HepG2 (cell line): ENCODE measurements around the gene BRIP1. TPM values are rescaled to one million over a fixed set of nuclear protein-coding genes. Genes with fewer than 3 reads are reported as not detected.

Experiments used
- ATAC-seq: fragments of 200-7000 bp; cut with Tn5 transposase; 3 replicates; pipeline ENCODE4 v1.9.1; 2020; ENCODE audit warnings: mild to moderate bottlenecking, moderate library complexity
- BruUV-seq: library from RNA; stranded (reverse); fragments of 400-500 nt; replicated peaks from 2 replicates; lab custom pipeline; 2021; lab: Mats Ljungman, UMichigan
- CTCF ChIA-PET: fragments of 300-600 bp; formaldehyde crosslinking; extraction: SDS; loops from one replicate; lab custom pipeline; 2021; ENCODE audit warnings: low total read pairs, inconsistent platforms, low intra/inter-chr PET ratio; lab: Yijun Ruan, JAX
- POLR2A ChIA-PET: fragments of 350-600 bp; sonication (Branson Sonifier 250); formaldehyde crosslinking; loops from one replicate; lab custom pipeline; 2020; ENCODE audit warnings: antibody characterized with exemption, inconsistent platforms; lab: Yijun Ruan, JAX
- DNase-seq: peaks from one replicate; pipeline ENCODE4 v3.0.0-alpha.2; 2015; ENCODE audit warnings: low spot score
- FAIRE-seq: peaks from 3 replicates; lab custom pipeline; 2011; peaks lifted over from hg19 to GRCh38; lab: Jason Lieb, UNC
- H2AFZ ChIP-seq: one replicate; pipeline ENCODE4 v1.6.1; 2011; ENCODE audit warnings: low read length, inconsistent platforms
- H3K27ac ChIP-seq: fragments of 300-600 bp; 3 replicates; pipeline ENCODE4 v1.8.0; 2011; ENCODE audit warnings: mixed run types, mild to moderate bottlenecking, mixed read lengths, low read length, inconsistent platforms; ENCODE audit not compliant: insufficient read depth; ENCODE audit errors: extremely low read length
- H3K27me3 ChIP-seq, 2 experiments: fragments of 200-600 bp in 1 of 2; 2 replicates in 1 of 2; 3 replicates in 1 of 2; pipeline versions ENCODE4 v1.6.0 to v1.8.0; 2011; ENCODE audit warnings: low read length in 2 of 2, mild to moderate bottlenecking in 2 of 2, moderate library complexity in 2 of 2, inconsistent platforms in 1 of 2; ENCODE audit not compliant: insufficient read depth in 2 of 2, control insufficient read depth in 1 of 2
- H3K36me3 ChIP-seq, 2 experiments: fragments of 200-600 bp in 1 of 2; replicated peaks in 1 of 2; 2 replicates in 1 of 2; 3 replicates in 1 of 2; pipeline versions ENCODE4 v1.5.1 to v1.8.0; 2011; ENCODE audit warnings: low read length in 2 of 2, inconsistent platforms in 1 of 2; ENCODE audit not compliant: insufficient read depth in 2 of 2, control insufficient read depth in 1 of 2
- H3K4me1 ChIP-seq: 2 replicates; pipeline ENCODE4 v1.5.1; 2012; ENCODE audit warnings: low read length, inconsistent platforms; ENCODE audit not compliant: insufficient read depth
- H3K4me2 ChIP-seq: 2 replicates; pipeline ENCODE4 v1.6.0; 2011; ENCODE audit warnings: low read depth, low read length, inconsistent platforms
- H3K4me3 ChIP-seq, 3 experiments: fragments of 200-600 bp in 1 of 3; sonication (generic), shearing (Covaris generic) in 1 of 3; replicated peaks in 1 of 3; 2 replicates each; pipeline ENCODE4 v1.5.1; 2011 to 2016; ENCODE audit warnings: low read length in 3 of 3, inconsistent platforms in 2 of 3, low read depth in 2 of 3, mild to moderate bottlenecking in 2 of 3, control low read depth in 1 of 3, mixed read lengths in 1 of 3; ENCODE audit not compliant: insufficient read depth in 1 of 3
- H3K79me2 ChIP-seq: one replicate; pipeline ENCODE4 v1.6.1; 2011; ENCODE audit warnings: low read length, inconsistent platforms; ENCODE audit not compliant: insufficient read depth
- H3K9ac ChIP-seq: 2 replicates; pipeline ENCODE4 v1.6.0; 2011; ENCODE audit warnings: mild to moderate bottlenecking, low read depth, low read length, inconsistent platforms; ENCODE audit not compliant: insufficient read depth
- H3K9me3 ChIP-seq: 2 replicates; pipeline ENCODE4 v1.5.1; 2012; ENCODE audit warnings: mild to moderate bottlenecking, low read length
- H4K20me1 ChIP-seq: 2 replicates; pipeline ENCODE4 v1.6.0; 2011; ENCODE audit warnings: inconsistent platforms, mild to moderate bottlenecking, low read length, moderate library complexity; ENCODE audit not compliant: insufficient read depth
- ATF7 ChIP-seq, 2 experiments: fragments of 450-650 bp in 1 of 2; sonication (generic) in 1 of 2; formaldehyde crosslinking in 1 of 2; IDR thresholded peaks; 2 replicates each; pipeline versions ENCODE4 v1.4.0 to v1.6.1; 2016 to 2020; ENCODE audit warnings: antibody characterized with exemption in 1 of 2, mild to moderate bottlenecking in 1 of 2, missing genetic modification reagents in 1 of 2
- ESRRA ChIP-seq: sonication (generic); formaldehyde crosslinking; IDR thresholded peaks from 2 replicates; pipeline ENCODE4 v1.5.1; 2020; ENCODE audit warnings: mild to moderate bottlenecking, low read depth, missing genetic modification reagents
- HNRNPL ChIP-seq: fragments of 200-400 bp; formaldehyde crosslinking; IDR thresholded peaks from 2 replicates; pipeline ENCODE4 v1.6.1; 2017; ENCODE audit warnings: mild to moderate bottlenecking, low read depth, low read length
- NFRKB ChIP-seq: fragments of 450-650 bp; IDR thresholded peaks from 2 replicates; pipeline ENCODE4 v1.6.1; 2017
- WGBS: methylation state at CpG from one replicate; pipeline ENCODE4 v1.1.6; 2017; ENCODE audit warnings: low lambda C conversion rate; 5-methylcytosine and 5-hydroxymethylcytosine counted together
- in situ Hi-C: cut with HindIII; loops from 2 replicates; pipeline ENCODE4 v1.10.0; 2017; ENCODE audit warnings: low pct_unique_long_range_greater_than_20kb; ENCODE audit not compliant: extremely low pct_ligation_motif_present
- intact Hi-C: fragments of 100-400 bp; cut with micrococcal nuclease; formaldehyde crosslinking; loops from one replicate; pipeline ENCODE4 v1.10.0; 2022; ENCODE audit not compliant: unreplicated experiment
- polyA plus RNA-seq, 8 experiments: library from polyadenylated mRNA; depleted of rRNA in 3 of 8; stranded (reverse) in 7 of 8; unstranded in 1 of 8; fragments of >200 nt; fragmentation: Illumina TruSeq in 4 of 8; extraction: Trizol in 4 of 8; gene quantifications; 2 replicates each; pipeline versions ENCODE4 v1.2.1 to v1.2.3, GENCODE V29; 2011 to 2016; ENCODE audit warnings: low read depth in 4 of 8, missing spikeins in 1 of 8, mixed read lengths in 1 of 8; ENCODE audit not compliant: insufficient read depth in 1 of 8
- total RNA-seq, 5 experiments: library from RNA; depleted of rRNA; stranded (reverse); fragments of >200 nt; fragmentation: Illumina TruSeq; extraction: Trizol; gene quantifications; 2 replicates each; pipeline ENCODE4 v1.2.3, GENCODE V29; 2016; ENCODE audit warnings: low read depth in 1 of 5
- TF ChIP-seq, protein P1 (sequence below): sonication (generic); formaldehyde crosslinking; IDR thresholded peaks from 2 replicates; pipeline ENCODE4 v1.8.1; 2023; ENCODE audit warnings: mild to moderate bottlenecking, moderate library complexity, missing genetic modification reagents
- TF ChIP-seq, protein P2 (sequence below): sonication (generic); formaldehyde crosslinking; IDR thresholded peaks from 2 replicates; pipeline ENCODE4 v1.4.0; 2020; ENCODE audit warnings: missing genetic modification reagents, borderline replicate concordance

BRIP1 gene
- total and polyA plus RNA-seq, 2 of the 13 experiments (the other 11 are each of a cell fraction or from before 2014, with no cell fraction given): 3.8 to 27.7 TPM

DNA sequence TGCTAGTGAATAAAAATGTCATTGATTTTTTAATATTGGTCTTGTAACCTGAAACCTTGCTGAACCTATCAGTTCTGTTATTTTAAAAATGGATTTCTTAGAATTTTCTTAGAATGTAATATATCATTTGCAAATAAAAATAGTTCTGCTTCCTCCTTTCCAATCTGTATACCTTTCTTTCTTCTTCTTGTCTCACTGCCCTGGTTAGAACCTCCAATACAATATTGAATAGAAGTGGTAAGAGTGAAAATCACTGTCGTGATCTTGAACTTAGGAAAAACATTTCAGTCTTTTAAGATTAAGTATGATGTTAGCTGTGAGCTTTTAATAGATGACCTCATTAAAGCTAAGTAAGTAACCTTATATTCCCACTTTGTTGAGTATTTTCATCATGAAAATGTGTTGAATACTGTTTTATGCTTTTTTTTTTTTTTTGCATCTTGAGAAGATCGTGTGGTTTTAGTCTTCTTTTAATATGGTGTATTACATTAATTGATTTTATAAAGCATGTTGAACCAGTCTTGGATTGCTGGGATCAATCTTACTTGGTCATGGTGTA, 167.5 kb downstream of the BRIP1 start:
- no TSS peak for BruUV-seq
- 96% methylated on average over 2 of the region's 2 CpGs for WGBS
- Histone ChIP-seq H3K9ac (no peak overlapping the region), H3K4me1 (no peaks in the 10 kb centered on the region), H3K9me3 (peaks cover 14% of the 10 kb centered on the region), H3K36me3 (peaks cover 1 to 12% of the 10 kb centered on the region in 2 experiments; a peak in 2 of 5 replicates), H3K79me2 (no peaks in the 10 kb centered on the region), H3K4me3 (no peak overlapping the region), H3K4me2 (no peak overlapping the region)
- POLR2A ChIA-PET: no interaction called here
- FAIRE-seq (no peak), DNase-seq (no peak), ATAC-seq (no peak)
- CTCF ChIA-PET: no interaction called here
- in situ Hi-C loops: no loop called here
- intact Hi-C loops: loop anchor here (10.0 kb wide), 1 partner anchor 201 kb away; no protein-coding TSS in a partner anchor
- TF ChIP-seq ATF7 (IDR thresholded peaks at IDR 0.05): peak; percentile 76
- no peak for TF ChIP-seq ATF7 (CRISPR knock-in tag; IDR thresholded peaks at IDR 0.05)
- TF ChIP-seq ESRRA: no peak
- TF ChIP-seq, all 625 proteins: peak for 1
- Histone ChIP-seq H3K27ac (no peak overlapping the region), H3K27me3 (no peaks in the 10 kb centered on the region), H4K20me1 (no peaks in the 10 kb centered on the region), H2AFZ (no peak overlapping the region)

DNA sequence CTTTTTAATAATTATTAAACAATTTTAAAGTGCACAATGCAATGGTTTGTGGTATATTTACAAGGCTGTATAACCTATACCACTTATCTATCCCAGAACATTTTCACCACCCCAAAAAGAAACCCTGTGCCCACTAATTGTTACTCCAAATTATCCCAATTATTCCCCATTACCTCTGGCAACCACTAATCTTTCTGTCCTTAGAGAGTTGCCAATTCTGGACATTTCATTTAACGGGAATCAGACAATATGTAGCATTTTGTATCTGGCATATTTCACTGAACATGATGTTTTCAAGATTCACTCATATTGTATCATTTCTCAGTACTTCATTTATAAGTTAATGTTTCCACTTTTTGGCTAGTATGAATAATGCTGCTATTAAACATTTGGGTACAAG, 169.2 kb downstream of the BRIP1 start:
- H3K9me3 ChIP-seq: no peaks in the 10 kb centered on the region
- no peaks in the 10 kb centered on the region for H3K79me2 ChIP-seq
- CTCF ChIA-PET: no interaction called here
- intact Hi-C loops (loop anchor here (10.0 kb wide), 1 partner anchor 199 kb away; no protein-coding TSS in a partner anchor), in situ Hi-C loops (no loop called here)
- peaks cover 1 to 21% of the 10 kb centered on the region in 2 experiments; a peak in 2 of 5 replicates for H3K36me3 ChIP-seq
- no peak for FAIRE-seq
- H3K4me3 ChIP-seq: no peak overlapping the region
- TF ChIP-seq HNRNPL (no peak), NFRKB (no peak)
- TF ChIP-seq, protein P1, sequence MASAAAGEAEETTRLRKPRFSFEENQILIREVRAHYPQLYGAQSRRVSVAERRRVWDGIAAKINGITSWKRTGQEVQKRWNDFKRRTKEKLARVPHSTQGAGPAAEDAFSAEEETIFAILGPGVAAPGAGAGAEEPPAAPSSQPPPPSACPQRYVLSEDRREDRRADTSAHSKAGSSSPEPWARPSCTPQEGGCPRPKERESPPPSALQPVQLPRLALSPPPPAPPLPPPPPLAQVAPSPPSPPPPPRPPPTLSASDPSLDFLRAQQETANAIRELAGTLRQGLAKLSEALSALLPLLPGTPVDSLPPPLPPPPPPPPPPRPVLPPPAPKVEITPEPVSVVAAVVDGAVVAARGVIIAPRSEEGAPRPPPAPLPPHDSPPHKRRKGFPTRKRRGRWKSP (CRISPR knock-in tag): no peak
- TF ChIP-seq, protein P2, sequence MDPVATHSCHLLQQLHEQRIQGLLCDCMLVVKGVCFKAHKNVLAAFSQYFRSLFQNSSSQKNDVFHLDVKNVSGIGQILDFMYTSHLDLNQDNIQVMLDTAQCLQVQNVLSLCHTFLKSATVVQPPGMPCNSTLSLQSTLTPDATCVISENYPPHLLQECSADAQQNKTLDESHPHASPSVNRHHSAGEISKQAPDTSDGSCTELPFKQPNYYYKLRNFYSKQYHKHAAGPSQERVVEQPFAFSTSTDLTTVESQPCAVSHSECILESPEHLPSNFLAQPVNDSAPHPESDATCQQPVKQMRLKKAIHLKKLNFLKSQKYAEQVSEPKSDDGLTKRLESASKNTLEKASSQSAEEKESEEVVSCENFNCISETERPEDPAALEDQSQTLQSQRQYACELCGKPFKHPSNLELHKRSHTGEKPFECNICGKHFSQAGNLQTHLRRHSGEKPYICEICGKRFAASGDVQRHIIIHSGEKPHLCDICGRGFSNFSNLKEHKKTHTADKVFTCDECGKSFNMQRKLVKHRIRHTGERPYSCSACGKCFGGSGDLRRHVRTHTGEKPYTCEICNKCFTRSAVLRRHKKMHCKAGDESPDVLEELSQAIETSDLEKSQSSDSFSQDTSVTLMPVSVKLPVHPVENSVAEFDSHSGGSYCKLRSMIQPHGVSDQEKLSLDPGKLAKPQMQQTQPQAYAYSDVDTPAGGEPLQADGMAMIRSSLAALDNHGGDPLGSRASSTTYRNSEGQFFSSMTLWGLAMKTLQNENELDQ: no peak
- H3K4me1 ChIP-seq: no peaks in the 10 kb centered on the region
- no peak overlapping the region for H3K9ac ChIP-seq
- H4K20me1 ChIP-seq: no peaks in the 10 kb centered on the region
- DNase-seq: no peak
- BruUV-seq: no TSS peak
- WGBS: 91% methylated on average over 1 of the region's 1 CpG
- no peak overlapping the region for H3K27ac ChIP-seq
- H3K27me3 ChIP-seq: no peaks in the 10 kb centered on the region
- POLR2A ChIA-PET: no interaction called here
- ATAC-seq: no peak
- no peak overlapping the region for H2AFZ ChIP-seq
- no peak overlapping the region for H3K4me2 ChIP-seq
